CD14-positive monocyte (primary cell): ENCODE results near the gene TPX2. TPM values are rescaled to one million over a fixed set of nuclear protein-coding genes. Genes with fewer than 3 reads are reported as not detected.

Experiments
- DNase-seq, 3 donors: peaks; one replicate each; pipeline ENCODE4 v3.0.0-alpha.2; 2011 to 2022
- H2AFZ ChIP-seq: 2 replicates; pipeline ENCODE4 v1.6.0; 2012; ENCODE audit warnings: mild to moderate bottlenecking, low read depth, low read length, inconsistent platforms; ENCODE audit not compliant: insufficient read depth, poor library complexity, severe bottlenecking
- H3K27ac ChIP-seq, 2 donors: 1 replicate in 1 of 2; 2 replicates in 1 of 2; pipeline ENCODE4 v1.5.1; 2012 to 2013; ENCODE audit warnings: low read length in 2 of 2, control low read depth in 1 of 2, inconsistent platforms in 1 of 2, low read depth in 1 of 2, mild to moderate bottlenecking in 1 of 2
- H3K27me3 ChIP-seq, 2 donors: one replicate each; pipeline versions ENCODE4 v1.6.0 to v1.6.1; 2011 to 2013; ENCODE audit warnings: low read length in 2 of 2; ENCODE audit not compliant: control insufficient read depth in 2 of 2, insufficient read depth in 2 of 2
- H3K36me3 ChIP-seq, 2 donors: replicated peaks in 1 of 2; 1 replicate in 1 of 2; 2 replicates in 1 of 2; pipeline versions ENCODE4 v1.5.1 to v1.6.1; 2012 to 2013; ENCODE audit warnings: low read length in 2 of 2, control low read depth in 1 of 2, inconsistent platforms in 1 of 2, mild to moderate bottlenecking in 1 of 2; ENCODE audit not compliant: insufficient read depth in 2 of 2, control insufficient read depth in 1 of 2
- H3K4me1 ChIP-seq, 2 donors: 1 replicate in 1 of 2; 2 replicates in 1 of 2; pipeline versions ENCODE4 v1.5.1 to v1.6.1; 2012 to 2013; ENCODE audit warnings: low read length in 2 of 2, control low read depth in 1 of 2, inconsistent platforms in 1 of 2, mild to moderate bottlenecking in 1 of 2, moderate library complexity in 1 of 2; ENCODE audit not compliant: insufficient read depth in 2 of 2, control insufficient read depth in 1 of 2
- H3K4me2 ChIP-seq: replicated peaks from 2 replicates; pipeline ENCODE3; 2012; ENCODE audit warnings: low read length, moderate library complexity, mild to moderate bottlenecking; ENCODE audit not compliant: poor library complexity, severe bottlenecking; ENCODE audit errors: extremely low read depth
- H3K4me3 ChIP-seq, 3 experiments: fragments of 200-600 bp in 1 of 3; sonication (generic) in 1 of 3; replicated peaks in 1 of 3; 1 replicate in 2 of 3; 2 replicates in 1 of 3; pipeline ENCODE4 v1.5.1; 2011 to 2013; ENCODE audit warnings: low read length in 3 of 3, mild to moderate bottlenecking in 3 of 3, control low read depth in 2 of 3, low read depth in 2 of 3, inconsistent platforms in 1 of 3, moderate library complexity in 1 of 3
- H3K79me2 ChIP-seq: 2 replicates; pipeline ENCODE4 v1.6.0; 2012; ENCODE audit warnings: mild to moderate bottlenecking, control low read depth, inconsistent platforms, low read length, moderate library complexity; ENCODE audit not compliant: insufficient read depth
- H3K9ac ChIP-seq: 2 replicates; pipeline ENCODE4 v1.6.0; 2017; ENCODE audit warnings: low read length, mild to moderate bottlenecking; ENCODE audit not compliant: insufficient read depth, poor library complexity, severe bottlenecking
- H3K9me3 ChIP-seq, 2 donors: replicated peaks in 1 of 2; 1 replicate in 1 of 2; 2 replicates in 1 of 2; pipeline versions ENCODE4 v1.5.1 to v1.6.1; 2012 to 2013; ENCODE audit warnings: low read length in 2 of 2, control low read depth in 1 of 2; ENCODE audit not compliant: control insufficient read depth in 1 of 2, insufficient read depth in 1 of 2
- H4K20me1 ChIP-seq: 2 replicates; pipeline ENCODE4 v1.6.0; 2012; ENCODE audit warnings: mild to moderate bottlenecking, low read length, control low read depth, moderate library complexity; ENCODE audit not compliant: insufficient read depth
- H3K27ac Mint-ChIP-seq, 7 donors: one replicate each; pipeline ENCODE4 v1.8.0; 2020; ENCODE audit warnings: mild to moderate bottlenecking in 7 of 7, mixed read lengths in 7 of 7, moderate library complexity in 6 of 7, inconsistent platforms in 2 of 7
- H3K27me3 Mint-ChIP-seq, 3 donors: one replicate each; pipeline ENCODE4 v1.8.0; 2021 to 2022; ENCODE audit warnings: low read depth in 3 of 3, mild to moderate bottlenecking in 3 of 3, mixed read lengths in 3 of 3, moderate library complexity in 3 of 3, inconsistent platforms in 1 of 3
- H3K36me3 Mint-ChIP-seq, 2 donors: one replicate each; pipeline ENCODE4 v1.8.0; 2020; ENCODE audit warnings: mixed read lengths in 2 of 2, inconsistent platforms in 1 of 2, mild to moderate bottlenecking in 1 of 2
- H3K4me1 Mint-ChIP-seq: one replicate; pipeline ENCODE4 v1.8.0; 2020; ENCODE audit warnings: mild to moderate bottlenecking, mixed read lengths
- H3K4me3 Mint-ChIP-seq, 2 donors: one replicate each; pipeline ENCODE4 v1.8.0; 2020; ENCODE audit warnings: mild to moderate bottlenecking in 2 of 2, mixed read lengths in 2 of 2, moderate library complexity in 1 of 2
- H3K9me3 Mint-ChIP-seq, 7 donors: one replicate each; pipeline ENCODE4 v1.8.0; 2020 to 2022; ENCODE audit warnings: mixed read lengths in 7 of 7, mild to moderate bottlenecking in 6 of 7, moderate library complexity in 6 of 7, inconsistent platforms in 2 of 7
- WGBS: methylation state at CpG from one replicate; pipeline ENCODE4 v1.1.5; 2013; ENCODE audit warnings: missing lambda C conversion rate; ENCODE audit not compliant: insufficient coverage; 5-methylcytosine and 5-hydroxymethylcytosine counted together
- intact Hi-C, 2 donors: fragments of 100-400 bp; cut with micrococcal nuclease; formaldehyde crosslinking; loops; one replicate each; pipeline versions ENCODE4 v1.15.0 to v1.15.1; 2023
- polyA plus RNA-seq, 3 donors: library from polyadenylated mRNA; depleted of rRNA in 1 of 3; unstranded in 2 of 3; stranded (reverse) in 1 of 3; fragments of 300-500 nt in 2 of 3; fragments of >200 nt in 1 of 3; fragmentation: Illumina TruSeq in 2 of 3; gene quantifications; 1 replicate in 2 of 3; 2 replicates in 1 of 3; pipeline ENCODE4 v1.2.3, GENCODE V29; 2012 to 2021
- TF ChIP-seq, protein P1 (sequence below): fragments of 200-600 bp; IDR thresholded peaks from one replicate; pipeline ENCODE4 v1.8.0; 2022; ENCODE audit warnings: antibody characterized with exemption, mild to moderate bottlenecking

The TPX2 gene
- polyA plus RNA-seq, 3 donors = 0.06 TPM; not detected in 2

DNA sequence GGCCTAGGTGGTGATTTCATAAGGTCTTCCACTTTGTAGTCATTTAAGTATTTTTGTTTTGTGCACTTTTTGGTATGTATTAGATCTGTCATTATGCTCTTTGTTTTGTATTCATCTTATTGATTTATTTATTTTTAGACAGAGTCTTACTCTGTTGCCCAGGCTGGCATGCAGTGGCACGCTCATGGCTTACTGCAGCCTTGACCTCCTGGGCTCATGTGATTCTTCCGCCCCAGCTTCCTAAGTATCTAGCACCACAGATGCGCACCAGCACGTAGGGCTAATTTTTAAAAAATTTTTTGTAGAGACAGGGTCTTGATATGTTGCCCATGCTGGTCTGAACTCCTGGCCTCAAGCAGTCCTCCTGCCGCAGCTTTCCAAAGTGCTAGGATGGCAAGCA is 30.6 kb downstream of the TPX2 start:
- H3K27me3 Mint-ChIP-seq = no peaks in the 10 kb centered on the region

DNA sequence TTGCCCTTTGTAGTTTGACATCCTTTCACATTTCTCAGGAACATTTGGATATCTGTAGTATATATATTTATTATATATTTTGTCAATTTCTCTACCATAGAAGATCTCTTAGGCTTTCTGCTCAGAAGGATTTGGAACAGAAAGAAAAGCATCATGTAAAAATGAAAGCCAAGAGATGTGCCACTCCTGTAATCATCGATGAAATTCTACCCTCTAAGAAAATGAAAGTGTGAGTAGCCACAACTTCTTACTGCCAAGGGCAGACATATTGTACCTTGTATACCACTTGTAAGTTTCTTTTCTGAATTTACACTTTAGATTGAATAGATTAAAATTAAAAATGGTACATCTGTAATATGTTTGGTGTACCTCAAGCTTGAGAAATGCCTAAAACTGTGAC is 31.2 kb downstream of the TPX2 start:
- no peak overlapping the region for H2AFZ ChIP-seq
- no CpG with 5 or more reads among the region's 1 CpG for WGBS
- H3K36me3 ChIP-seq = peaks cover 49 to 94% of the 10 kb centered on the region in 2 donors
- no peaks in the 10 kb centered on the region for H3K27me3 ChIP-seq
- no peak overlapping the region for H3K4me2 ChIP-seq
- no peak overlapping the region for H3K9ac ChIP-seq
- H3K27me3 Mint-ChIP-seq = no peaks in the 10 kb centered on the region
- TF ChIP-seq, protein P1, sequence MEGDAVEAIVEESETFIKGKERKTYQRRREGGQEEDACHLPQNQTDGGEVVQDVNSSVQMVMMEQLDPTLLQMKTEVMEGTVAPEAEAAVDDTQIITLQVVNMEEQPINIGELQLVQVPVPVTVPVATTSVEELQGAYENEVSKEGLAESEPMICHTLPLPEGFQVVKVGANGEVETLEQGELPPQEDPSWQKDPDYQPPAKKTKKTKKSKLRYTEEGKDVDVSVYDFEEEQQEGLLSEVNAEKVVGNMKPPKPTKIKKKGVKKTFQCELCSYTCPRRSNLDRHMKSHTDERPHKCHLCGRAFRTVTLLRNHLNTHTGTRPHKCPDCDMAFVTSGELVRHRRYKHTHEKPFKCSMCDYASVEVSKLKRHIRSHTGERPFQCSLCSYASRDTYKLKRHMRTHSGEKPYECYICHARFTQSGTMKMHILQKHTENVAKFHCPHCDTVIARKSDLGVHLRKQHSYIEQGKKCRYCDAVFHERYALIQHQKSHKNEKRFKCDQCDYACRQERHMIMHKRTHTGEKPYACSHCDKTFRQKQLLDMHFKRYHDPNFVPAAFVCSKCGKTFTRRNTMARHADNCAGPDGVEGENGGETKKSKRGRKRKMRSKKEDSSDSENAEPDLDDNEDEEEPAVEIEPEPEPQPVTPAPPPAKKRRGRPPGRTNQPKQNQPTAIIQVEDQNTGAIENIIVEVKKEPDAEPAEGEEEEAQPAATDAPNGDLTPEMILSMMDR = no peak
- H3K9me3 ChIP-seq = no peaks in the 10 kb centered on the region
- intact Hi-C loops = no loop called here
- H3K4me3 Mint-ChIP-seq = no peak overlapping the region
- H3K79me2 ChIP-seq = peaks cover 35% of the 10 kb centered on the region
- H3K27ac ChIP-seq = no peak overlapping the region
- H3K4me3 ChIP-seq = no peak overlapping the region
- no peaks in the 10 kb centered on the region for H3K4me1 ChIP-seq
- DNase-seq = no peak
- no peaks in the 10 kb centered on the region for H3K9me3 Mint-ChIP-seq
- peaks cover 63 to 88% of the 10 kb centered on the region in 2 donors for H3K36me3 Mint-ChIP-seq
- H3K27ac Mint-ChIP-seq = no peak overlapping the region
- no peaks in the 10 kb centered on the region for H3K4me1 Mint-ChIP-seq
- H4K20me1 ChIP-seq = no peaks in the 10 kb centered on the region

More for the DNA sequence above, 30.6 kb downstream of the TPX2 start:
- TF ChIP-seq, protein P1 = no peak
- no peak for DNase-seq
- Histone ChIP-seq H3K27ac (peak overlapping the region in 1 of 2 donors; percentile 5), H2AFZ (no peak overlapping the region), H3K27me3 (no peaks in the 10 kb centered on the region), H3K4me3 (no peak overlapping the region), H4K20me1 (no peaks in the 10 kb centered on the region), H3K36me3 (peaks cover 52 to 95% of the 10 kb centered on the region in 2 donors), H3K79me2 (peaks cover 39% of the 10 kb centered on the region), H3K9ac (no peak overlapping the region), H3K4me1 (no peaks in the 10 kb centered on the region), H3K4me2 (no peak overlapping the region), H3K9me3 (no peaks in the 10 kb centered on the region)
- Mint-ChIP-seq H3K36me3 (peaks cover 64 to 89% of the 10 kb centered on the region in 2 donors), H3K9me3 (no peaks in the 10 kb centered on the region), H3K27ac (peak overlapping the region in 3 of 7 donors; percentile 50 to 61 (median 59)), H3K4me3 (no peak overlapping the region), H3K4me1 (no peaks in the 10 kb centered on the region)
- no CpG with 5 or more reads among the region's 5 CpGs for WGBS
- intact Hi-C loops = no loop called here
